ENCODE data around the gene C1orf198.

The C1orf198 gene

DNA sequence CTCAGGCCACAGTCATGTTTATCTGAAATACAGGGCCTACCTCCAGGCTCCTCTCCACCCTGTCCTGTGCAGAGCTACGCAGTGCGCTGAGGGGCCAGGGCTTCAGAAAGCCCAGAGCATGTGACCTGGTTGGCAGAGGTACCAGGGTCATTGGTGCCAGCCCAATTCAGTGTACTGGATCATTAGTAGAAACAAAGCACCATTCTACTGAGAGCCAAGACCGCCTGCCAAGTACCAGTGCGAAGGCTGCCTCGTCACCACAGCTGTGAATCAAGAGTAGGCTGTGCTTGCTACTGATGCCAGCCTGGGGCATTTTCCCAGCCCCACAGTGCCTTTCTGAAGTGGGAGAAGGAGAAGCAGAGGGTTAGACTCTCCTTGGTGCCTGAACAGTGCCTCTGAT, 61.3 kb downstream of the C1orf198 start:
- no peak for DNase-seq

DNA sequence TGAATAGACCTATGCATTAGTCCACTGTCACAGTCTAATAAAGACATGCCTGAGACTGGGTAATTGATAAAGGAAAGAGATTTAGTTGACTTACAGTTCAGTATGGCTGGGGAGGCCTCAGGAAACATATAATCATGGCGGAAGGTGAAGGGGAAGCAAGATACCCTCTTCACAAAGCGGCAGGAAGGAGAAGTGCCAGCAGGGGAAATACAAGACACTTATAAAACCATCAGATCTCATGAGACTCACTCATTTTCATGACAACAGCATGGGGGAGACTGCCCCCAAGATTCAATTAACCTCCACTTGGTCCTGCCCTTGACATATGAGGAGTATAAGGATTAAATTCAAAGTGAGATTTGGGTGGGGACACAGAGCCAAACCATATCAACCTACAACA, 61.8 kb downstream of the C1orf198 start:
- no peak for DNase-seq

DNA sequence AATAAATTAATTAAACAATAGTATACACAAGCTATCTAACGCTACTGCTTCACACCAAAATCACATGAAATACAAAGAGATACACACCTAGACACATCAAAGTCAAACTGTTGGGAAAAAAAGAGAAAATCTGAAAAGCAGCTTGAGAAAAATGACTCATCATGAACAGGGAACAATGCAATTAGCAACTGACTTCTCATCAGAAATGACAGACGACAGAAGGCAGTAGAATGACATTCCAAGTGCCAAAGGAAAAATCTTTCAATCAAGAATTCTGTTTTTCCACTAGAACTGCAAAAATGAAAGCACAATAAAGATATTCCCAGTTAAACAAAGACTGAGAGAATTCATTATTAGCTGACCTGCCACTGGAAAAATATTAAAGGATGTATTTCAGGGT, 63.9 kb downstream of the C1orf198 start:
- DNase-seq, result no peak

DNA sequence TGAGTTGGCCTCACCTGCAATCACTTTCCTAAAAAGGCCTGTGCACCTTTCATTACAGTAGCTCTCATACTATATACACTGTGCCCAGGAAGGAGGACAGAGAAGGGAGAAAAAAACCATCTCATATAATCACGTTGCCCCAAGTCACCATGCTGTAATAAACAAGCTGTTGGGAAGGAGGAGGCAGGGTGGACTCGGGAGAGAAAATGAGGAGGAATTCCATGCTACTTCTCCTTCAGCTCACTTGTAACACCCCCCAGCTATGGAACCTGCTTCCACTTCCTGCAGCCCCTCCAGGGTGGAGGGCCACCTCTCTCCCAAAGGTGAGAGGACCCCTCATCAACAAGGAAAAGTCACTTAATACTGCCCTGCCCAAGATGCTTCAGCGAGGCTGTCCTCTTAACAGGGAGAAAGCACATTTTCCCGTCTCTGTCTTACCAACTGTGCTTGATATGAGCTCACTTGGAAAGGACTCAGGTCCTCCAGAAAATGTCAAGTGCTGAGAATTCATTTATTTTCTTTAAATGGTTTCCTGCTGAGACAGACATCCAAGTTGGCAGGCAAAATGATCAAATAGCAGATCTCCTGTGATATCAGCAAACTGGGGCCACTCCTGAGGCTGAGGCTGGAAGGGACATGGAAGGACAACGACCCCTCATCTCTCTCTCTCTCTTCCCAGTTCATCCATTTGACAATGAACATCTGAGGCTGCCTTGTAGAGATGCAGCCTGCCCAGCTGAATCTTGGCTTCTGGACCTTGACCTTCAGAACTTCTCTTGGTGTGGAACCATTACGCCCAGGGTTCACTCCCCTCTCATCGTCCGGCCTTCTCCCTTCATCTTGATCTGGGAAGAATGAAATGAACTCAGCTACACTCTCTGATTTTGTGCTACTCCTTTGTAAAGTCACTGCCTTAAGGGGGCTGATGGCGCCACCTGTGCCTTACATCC, 67.2 kb downstream of the C1orf198 start:
- DNase-seq, result no peak

DNA sequence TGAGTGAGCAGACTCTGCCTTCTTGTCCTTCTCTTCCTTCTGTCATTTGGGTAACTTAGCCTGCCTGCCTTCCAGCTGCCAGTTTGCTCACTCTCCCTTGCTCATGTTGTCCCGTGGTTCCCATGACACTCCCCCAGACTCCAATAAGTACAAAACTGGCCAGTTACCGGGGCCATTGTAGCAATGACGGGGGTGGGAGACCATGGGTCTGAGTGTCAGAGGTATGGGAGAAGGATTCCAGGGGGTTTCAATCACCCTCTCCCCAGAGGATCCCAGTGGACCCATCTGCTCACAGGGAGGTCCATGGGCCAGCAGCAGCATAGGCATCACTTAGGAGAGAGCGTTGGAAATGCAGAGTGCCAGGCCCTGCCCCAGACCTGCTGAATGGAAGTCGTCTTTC, 69.8 kb downstream of the C1orf198 start:
- no peak for DNase-seq

DNA sequence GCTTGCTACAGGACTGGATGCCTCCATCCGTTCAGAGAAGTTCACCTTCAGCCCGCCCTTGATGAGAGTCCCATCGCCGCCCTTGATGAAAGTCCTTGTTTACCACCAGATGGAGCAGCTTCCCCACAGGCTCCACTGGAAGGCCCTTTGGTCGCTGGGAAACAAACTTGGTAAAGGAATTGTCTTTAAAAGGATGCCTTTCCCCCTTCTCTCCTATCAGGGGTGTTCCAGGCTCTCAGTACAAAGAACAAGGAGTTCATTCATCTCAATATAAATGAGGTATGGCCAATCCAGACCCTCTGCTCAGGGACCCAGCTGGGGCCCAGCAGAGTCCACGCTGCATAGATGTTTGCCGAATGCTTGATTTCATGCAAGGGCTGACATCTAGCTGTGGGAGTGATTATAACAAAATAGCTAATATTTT, 70.4 kb downstream of the C1orf198 start:
- DNase-seq, result no peak

DNA sequence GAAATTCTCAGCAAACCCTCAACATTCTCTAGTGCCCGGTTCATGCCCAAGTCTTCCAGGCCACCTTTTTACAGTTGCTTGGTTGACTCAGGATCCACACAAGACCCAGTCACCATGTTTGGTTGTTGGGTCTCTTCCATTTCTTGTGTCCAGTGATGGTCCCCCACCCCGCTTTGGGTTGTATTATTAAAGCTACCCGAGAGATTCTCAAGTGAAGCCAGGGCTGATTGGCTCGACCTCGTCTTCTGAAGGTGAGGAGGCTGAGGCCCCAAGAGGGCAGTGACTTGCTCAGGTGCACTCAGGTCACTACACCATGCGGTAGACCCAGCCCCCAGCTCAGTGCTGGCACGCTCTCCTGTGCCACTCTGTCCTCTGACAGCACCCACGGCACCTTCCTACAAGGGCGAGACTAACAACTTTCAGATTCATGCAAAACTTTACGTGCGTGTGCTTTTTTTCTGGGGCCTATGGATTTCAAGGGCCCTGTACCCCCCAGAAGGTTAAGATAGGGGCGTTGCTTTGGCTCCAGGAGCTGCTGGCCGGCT, 70.9 kb downstream of the C1orf198 start:
- no peak for DNase-seq

DNA sequence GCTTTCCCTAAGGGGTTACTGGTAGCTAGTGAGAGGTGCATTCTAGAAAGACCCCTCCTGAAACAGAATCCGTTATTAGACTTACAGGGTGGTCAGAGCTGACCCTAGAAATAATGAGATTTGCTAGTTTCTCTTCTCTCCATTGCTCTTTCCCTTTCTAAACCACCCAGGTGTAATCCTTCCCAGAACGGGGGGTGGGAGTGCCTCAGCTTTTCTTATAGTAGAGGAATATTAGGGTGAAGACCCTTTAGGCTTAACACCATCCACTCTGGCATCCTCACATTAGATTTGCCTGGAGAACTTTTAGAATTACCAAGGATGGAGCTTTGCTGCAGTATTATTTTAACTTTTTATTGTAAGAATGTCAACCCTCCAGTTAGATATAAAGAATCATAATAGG, 71.7 kb downstream of the C1orf198 start:
- no peak for DNase-seq

DNA sequence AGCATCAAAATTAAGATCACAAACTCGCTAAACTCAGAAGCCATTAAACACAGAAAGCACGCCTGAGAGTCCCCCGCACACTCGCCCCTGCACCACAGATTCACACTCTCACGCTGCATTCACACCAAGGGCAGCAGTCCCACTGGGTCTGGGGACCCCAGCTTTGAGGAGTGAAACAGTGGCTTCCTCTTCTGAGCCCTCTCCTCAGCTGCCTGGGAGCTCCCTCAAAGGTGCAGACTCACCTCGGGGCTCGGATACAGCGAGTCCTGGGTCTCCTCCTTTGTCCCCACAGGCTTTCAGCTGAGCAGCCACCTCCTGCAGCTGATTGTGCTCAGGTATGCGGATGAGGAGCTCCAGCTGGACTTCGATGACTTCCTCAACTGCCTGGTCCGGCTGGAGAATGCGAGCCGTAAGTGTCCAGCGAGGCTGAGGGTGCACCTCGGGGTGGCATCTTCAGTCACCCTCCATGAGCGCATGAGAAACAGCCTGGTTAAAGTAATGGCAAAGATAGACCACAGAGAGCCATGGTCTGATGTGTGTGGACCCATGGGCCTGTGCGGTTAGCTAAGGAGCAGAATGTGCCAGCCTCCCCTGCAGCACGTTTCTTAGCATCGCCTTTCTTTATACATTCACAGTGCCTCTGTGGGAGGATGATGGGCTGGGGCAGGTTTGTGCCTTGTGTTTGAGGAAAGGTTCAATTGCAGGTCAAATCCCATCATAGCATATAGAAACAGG, 73.3 kb downstream of the C1orf198 start:
- DNase-seq, result no peak

DNA sequence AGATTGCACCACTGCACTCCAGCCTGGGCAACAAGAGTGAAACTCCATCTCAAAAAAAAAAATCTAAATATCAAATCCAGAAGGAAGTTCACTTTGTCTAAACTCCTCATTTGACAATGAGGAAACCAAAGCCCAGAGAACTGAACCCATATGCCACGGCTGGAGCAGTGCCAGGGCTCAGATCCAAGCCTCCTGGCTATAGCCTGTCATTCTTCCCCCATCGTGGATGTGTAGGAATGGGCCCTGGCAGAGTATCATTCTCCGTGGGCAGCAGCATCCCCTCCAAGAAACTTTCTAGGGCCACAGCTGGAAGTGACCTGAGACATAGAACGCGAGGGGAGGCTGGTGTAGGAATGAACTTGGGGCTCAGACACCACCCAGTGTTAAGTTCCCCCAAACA, 73.9 kb downstream of the C1orf198 start:
- no peak for DNase-seq

DNA sequence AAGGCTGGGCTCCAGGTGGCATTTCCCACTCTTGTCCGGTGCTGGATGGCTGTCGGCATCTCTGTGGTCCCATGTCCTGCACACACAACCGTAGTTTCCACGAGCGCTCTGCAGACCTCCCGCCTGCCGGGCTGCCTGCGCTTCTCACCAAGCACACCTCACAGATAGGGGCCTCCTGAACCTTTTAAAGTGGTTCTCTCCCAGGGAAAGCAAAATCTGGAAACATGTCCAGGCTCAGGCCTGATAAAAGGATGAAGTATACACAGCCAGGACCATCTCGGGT, 74.9 kb downstream of the C1orf198 start:
- no peak for DNase-seq

DNA sequence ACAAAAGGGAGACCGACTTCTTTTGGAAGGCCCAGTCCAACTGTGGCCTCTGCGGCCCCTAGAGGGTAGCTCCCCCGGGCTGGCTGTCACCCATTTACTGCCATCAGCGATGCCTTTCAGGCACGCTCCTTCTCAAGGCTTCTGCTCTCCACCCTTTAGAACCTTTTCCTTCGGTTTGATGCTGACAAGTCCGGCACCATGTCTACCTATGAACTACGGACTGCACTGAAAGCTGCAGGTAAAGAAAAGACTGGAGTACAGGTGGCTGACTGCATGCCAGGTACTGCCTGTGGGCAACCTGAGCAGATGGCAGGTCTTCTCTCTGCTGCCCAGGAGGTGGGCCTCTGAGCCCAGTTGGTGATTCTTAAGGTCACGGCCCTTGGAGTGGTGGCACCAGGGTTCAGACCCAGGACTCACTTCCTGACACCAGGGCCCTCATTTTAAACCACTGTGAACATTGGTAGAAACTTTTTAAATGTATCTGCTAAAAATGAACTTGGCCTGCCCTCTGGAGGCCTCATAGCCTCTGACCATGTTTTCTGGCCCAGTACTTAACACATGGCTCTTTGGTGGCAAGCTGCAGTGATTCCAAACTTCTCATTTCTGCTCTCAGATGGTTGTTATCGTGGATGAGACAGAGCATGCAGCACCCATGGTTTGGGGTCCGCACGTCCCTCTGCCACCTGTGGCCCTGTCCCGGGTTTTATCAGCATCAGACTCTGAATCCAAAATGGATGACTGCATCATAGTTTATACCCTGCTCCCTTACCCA, 75.4 kb downstream of the C1orf198 start:
- DNase-seq, result no peak

DNA sequence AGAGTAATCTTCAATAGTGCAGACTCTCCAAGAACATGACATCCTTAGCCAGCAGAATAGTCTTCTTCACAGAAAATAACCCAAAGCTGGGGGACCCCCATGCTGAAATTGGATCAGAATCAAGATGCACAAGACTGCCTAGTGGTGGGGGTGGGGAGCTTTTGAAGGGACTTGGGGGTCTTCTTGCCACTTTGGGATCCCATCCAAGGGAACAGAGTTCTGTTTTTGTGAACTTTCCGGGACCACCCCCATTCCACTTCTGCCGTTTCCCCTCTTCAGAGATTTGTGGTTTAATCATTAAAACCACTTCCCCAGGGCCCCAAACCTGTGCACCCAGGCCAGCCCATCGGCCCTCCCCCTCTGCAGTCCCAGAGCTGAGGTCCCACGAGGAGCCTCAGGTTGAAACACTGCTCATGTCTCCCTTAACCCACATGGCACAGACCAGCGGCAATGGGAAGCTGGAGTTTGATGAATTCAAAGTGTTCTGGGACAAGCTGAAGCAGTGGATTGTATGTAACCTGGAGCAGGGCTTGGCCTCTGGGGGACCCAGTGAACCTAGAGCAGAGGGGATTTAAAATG, 76.2 kb downstream of the C1orf198 start:
- no peak for DNase-seq

DNA sequence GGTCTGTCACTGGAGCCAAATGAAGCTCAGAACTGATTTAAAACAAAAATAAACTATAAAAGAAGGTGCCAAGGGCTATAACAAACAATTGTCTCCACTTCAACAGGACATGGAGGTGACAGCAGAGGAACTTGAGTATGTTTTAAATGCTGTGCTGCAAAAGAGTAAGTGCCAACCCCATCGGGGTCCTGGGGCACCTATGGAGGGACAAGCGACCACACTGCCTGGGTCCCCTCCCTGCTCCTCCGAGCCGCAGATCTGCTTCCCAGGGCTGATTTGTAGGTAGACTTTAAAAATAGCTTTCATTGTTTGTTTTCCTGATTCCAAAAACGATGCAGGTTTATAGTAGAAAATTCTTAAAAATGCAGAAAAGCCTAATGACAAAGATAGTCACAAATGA, 78.3 kb downstream of the C1orf198 start:
- DNase-seq, result no peak

DNA sequence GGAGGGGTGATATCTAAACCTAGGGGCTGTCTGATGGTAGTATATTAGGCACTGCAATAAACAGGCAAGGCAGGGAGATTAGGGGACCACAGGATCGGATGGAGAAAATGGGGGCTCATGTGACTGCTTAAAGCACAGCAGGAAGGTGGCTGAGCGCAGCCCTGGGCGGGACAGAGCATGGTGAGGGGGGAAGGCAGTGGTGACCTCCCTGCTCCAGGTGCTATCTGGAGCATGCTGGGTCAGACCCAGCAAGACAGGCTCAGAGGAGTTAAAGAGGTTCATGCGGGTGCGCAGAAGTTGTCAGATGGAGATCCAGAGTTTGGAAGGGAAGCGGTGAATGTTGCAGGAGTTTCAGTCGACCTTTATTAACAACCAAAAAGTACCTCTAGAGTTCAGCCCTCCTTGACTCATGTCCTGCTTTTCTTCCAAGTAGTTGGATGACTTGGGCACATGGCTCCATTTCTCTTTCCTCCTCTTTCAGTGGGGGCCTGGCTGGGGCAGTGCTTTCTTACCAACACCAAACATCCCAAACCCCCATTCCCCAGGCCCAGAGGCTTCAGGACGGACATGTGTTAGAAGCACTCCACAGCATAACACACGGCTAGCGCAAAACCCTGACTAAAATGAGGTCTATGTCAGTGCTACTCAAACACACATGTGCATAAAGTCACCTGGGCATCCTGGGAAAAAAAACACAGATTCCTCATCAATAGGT, 79.6 kb downstream of the C1orf198 start:
- no peak for DNase-seq

DNA sequence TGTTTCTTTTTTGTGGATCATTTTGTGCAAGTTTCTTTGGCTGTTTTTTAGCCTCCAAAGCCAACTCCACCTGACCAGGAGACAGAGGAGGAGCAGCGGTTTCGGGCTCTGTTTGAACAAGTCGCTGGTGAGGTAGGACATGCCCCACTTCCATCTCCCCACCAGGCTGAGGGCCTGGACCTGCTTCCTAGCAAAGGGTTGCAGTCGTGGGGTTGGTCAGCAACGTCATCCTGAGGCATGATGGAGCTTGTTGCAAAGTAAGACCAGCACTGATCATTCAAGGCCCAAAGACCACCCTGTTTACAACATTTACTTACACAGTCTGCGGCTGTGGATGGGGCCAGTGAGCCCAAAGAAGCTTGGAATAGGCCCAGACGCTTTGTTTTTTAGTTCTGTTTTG, 80.8 kb downstream of the C1orf198 start:
- DNase-seq, result no peak

Measured in activated effector memory CD4-positive, alpha-beta T cell treated with anti-CD3 and anti-CD28 coated beads, Interleukin-2, amount 50 U/mL, for 16 hours (primary cell).